Chondrocyte (in vitro differentiated cells): ENCODE measurements around the gene GPR158. TPM values are rescaled to one million over a fixed set of nuclear protein-coding genes. Genes with fewer than 3 reads are reported as not detected.
"Not testable (repeated sequence)": the region's sequence is repeated elsewhere in the genome, so short reads cannot be mapped to it uniquely, and the experiment has no call there.

Experiments used
- DNase-seq: peaks from one replicate; pipeline ENCODE4 v3.0.0; 2021; ENCODE audit warnings: mixed read lengths, low spot score
- H3K27ac Mint-ChIP-seq: one replicate; pipeline ENCODE4 v1.8.0; 2021; ENCODE audit warnings: mild to moderate bottlenecking, moderate library complexity, mixed read lengths; ENCODE audit not compliant: unreplicated experiment
- H3K27me3 Mint-ChIP-seq: 2 replicates; pipeline ENCODE4 v1.8.0; 2021; ENCODE audit warnings: low read depth, mixed read lengths
- H3K36me3 Mint-ChIP-seq: 2 replicates; pipeline ENCODE4 v1.8.0; 2021; ENCODE audit warnings: low read depth, mixed read lengths
- H3K4me1 Mint-ChIP-seq: 2 replicates; pipeline ENCODE4 v1.8.0; 2021; ENCODE audit warnings: low read depth, mild to moderate bottlenecking, mixed read lengths
- H3K4me3 Mint-ChIP-seq: one replicate; pipeline ENCODE4 v1.8.0; 2021; ENCODE audit warnings: mild to moderate bottlenecking, moderate library complexity, mixed read lengths; ENCODE audit not compliant: unreplicated experiment
- H3K9me3 Mint-ChIP-seq: 2 replicates; pipeline ENCODE4 v1.8.0; 2021; ENCODE audit warnings: low read depth, mixed read lengths
- total RNA-seq: library from RNA; stranded (reverse); gene quantifications from 3 replicates; pipeline ENCODE4 v1.2.1, GENCODE V29; 2021
- TF ChIP-seq, protein P1 (sequence below): fragments of 200-600 bp; sonication (generic); IDR thresholded peaks from 2 replicates; pipeline ENCODE4 v1.5.0; 2021; ENCODE audit warnings: antibody characterized with exemption, mild to moderate bottlenecking, moderate library complexity

Gene GPR158
- total RNA-seq, 1 donor from 2014 or later: 0.10 TPM

DNA sequence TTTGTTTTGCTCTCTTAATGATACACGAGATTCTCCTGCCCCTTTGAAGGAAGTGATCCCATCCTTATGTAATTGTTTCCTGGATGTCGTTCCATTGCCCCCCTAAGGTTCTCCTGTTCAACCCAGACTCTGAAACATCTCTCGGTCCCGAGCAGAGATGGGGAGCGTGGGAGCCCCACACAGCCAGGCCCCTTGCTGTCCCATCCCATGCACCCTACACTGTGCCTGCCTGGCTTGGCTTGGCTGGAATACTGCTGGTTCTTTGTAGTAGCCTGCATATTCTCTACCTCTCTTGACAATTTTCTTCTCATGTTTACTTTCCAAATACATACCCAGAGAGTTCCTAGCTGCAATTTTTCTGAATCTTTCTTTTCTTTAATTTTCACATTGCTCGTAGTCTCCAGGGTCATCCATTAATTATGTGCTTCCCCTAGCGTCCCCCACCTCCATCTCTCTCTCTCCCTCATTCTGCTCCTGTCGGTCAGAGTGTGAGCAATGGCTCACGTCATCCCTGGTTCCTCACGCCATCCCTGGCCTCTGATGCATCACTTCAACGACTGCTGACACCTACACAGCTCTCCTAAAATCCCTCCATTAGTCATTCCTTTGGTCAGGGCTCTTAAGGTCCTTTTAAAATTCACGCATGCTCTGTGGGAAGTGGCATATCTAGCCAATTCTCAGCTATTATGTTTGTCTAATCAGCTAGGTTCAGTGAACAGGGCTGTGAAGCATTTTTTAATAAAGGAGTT is 32.5 kb upstream of the GPR158 start:
- Mint-ChIP-seq H3K4me3 (no peak overlapping the region), H3K27me3 (no peaks in the 10 kb centered on the region), H3K4me1 (no peaks in the 10 kb centered on the region), H3K9me3 (peaks cover 5% of the 10 kb centered on the region), H3K27ac (no peak overlapping the region), H3K36me3 (no peaks in the 10 kb centered on the region)
- DNase-seq: no peak
- TF ChIP-seq, protein P1, sequence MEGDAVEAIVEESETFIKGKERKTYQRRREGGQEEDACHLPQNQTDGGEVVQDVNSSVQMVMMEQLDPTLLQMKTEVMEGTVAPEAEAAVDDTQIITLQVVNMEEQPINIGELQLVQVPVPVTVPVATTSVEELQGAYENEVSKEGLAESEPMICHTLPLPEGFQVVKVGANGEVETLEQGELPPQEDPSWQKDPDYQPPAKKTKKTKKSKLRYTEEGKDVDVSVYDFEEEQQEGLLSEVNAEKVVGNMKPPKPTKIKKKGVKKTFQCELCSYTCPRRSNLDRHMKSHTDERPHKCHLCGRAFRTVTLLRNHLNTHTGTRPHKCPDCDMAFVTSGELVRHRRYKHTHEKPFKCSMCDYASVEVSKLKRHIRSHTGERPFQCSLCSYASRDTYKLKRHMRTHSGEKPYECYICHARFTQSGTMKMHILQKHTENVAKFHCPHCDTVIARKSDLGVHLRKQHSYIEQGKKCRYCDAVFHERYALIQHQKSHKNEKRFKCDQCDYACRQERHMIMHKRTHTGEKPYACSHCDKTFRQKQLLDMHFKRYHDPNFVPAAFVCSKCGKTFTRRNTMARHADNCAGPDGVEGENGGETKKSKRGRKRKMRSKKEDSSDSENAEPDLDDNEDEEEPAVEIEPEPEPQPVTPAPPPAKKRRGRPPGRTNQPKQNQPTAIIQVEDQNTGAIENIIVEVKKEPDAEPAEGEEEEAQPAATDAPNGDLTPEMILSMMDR: no peak

DNA sequence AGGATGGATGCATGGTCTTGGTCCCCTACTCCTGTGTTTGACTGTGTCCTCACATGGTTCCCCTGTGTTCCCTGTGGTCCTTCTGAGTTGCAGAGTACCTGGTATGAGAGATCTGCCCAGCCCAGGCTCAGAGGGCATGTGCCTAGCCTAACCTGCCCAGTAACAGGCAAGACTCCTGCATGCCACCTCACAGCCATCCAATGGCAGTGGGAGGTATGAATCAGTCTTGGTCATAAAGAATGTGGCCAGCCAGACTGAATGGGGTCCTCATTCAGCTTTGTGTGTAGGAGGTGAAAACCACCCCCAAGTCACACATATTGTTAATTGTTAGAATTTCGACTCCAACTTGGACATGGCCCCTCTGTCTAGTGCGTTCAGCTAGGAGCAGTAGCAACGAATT is 17.2 kb upstream of the GPR158 start:
- H3K36me3 Mint-ChIP-seq: no peaks in the 10 kb centered on the region
- no peak for DNase-seq
- H3K4me3 Mint-ChIP-seq: no peak overlapping the region
- H3K4me1 Mint-ChIP-seq: no peaks in the 10 kb centered on the region
- TF ChIP-seq, protein P1: no peak
- H3K27ac Mint-ChIP-seq: no peak overlapping the region
- H3K9me3 Mint-ChIP-seq: peaks cover 7% of the 10 kb centered on the region
- H3K27me3 Mint-ChIP-seq: peaks cover 5% of the 10 kb centered on the region

DNA sequence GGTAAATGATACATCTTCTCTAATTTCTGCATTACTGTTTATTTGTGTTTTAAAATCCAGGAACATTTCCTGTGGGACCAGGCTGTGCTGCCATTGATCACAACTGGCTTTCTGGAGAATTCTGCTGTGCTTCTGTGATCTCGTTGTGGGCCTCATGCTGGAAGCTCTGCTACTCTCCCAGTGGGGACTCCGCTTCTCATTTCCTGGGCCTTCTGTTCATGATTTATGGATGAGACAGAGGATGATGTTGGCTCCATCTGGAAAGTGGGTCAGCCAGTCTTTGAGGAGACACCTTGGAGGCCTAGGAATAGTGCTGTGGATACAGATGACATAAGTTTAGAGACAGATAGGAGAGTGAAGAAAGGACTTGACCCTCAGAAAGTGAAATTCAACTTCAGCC is 15.2 kb upstream of the GPR158 start:
- DNase-seq: no peak
- Mint-ChIP-seq H3K9me3 (peaks cover 7% of the 10 kb centered on the region), H3K4me1 (no peaks in the 10 kb centered on the region), H3K27me3 (no peaks in the 10 kb centered on the region), H3K36me3 (no peaks in the 10 kb centered on the region), H3K4me3 (no peak overlapping the region), H3K27ac (no peak overlapping the region)
- TF ChIP-seq, protein P1: no peak

DNA sequence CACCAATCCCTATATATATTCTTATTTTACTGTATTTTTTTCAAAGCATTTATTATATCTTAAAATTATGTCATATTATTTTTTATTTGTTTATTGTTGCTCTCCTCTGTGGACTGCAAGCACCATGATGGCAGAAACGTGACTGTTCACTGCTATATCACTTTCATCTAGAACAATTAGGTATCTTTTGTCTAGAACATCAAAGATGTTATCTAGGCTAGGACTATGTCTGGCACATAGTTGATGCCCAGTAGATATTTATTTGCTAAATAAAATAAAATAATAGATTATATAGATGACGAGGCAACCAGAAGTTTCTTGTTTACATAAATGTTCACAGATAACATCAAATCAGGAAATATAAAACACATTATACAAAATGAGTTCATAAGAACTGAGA is 12.4 kb upstream of the GPR158 start:
- Mint-ChIP-seq H3K4me3 (no peak overlapping the region), H3K27ac (no peak overlapping the region), H3K36me3 (no peaks in the 10 kb centered on the region), H3K4me1 (no peaks in the 10 kb centered on the region), H3K9me3 (peaks cover 7% of the 10 kb centered on the region), H3K27me3 (peaks cover 8% of the 10 kb centered on the region)
- TF ChIP-seq, protein P1: no peak
- no peak for DNase-seq

DNA sequence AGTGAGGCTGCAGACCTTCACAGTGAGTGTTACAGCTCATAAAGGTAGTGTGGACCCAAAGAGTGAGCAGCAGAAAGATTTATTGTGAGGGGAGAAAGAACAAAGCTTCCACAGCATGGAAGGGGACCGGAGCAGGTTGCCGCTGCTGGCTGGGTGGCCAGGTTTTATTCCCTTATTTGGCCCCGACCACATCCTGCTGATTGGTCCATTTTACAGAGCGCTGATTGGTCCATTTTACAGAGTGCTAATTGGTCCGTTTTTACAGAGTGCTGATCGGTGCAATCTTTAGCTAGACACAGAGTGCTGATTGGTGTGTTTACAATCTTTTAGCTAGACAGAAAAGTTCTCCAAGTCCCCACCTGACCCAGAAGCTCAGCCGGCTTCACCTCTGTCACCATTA is 11.3 kb upstream of the GPR158 start:
- not testable (repeated sequence) for H3K27me3 Mint-ChIP-seq, DNase-seq, H3K9me3 Mint-ChIP-seq, H3K36me3 Mint-ChIP-seq, H3K27ac Mint-ChIP-seq, H3K4me3 Mint-ChIP-seq, H3K4me1 Mint-ChIP-seq

DNA sequence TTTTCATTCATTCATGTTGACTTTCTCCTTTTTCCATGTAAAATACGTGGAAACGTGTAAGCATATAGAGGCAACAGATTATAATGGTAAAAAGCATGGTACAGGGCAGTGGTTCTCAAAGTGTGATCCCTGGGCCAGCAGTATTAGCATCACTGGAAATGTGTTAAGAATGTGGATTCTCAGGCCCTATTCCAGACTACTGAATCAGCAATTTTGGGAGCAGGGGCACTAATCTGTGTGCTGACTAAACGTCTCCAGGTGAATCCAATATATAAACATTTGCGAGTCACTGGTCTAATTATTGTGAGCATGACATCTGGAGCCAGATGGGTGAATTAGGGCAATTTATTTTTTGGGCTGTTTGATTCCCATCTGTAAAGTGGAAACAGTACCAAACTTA is 5.1 kb upstream of the GPR158 start:
- Mint-ChIP-seq H3K36me3 (no peaks in the 10 kb centered on the region), H3K4me3 (no peak overlapping the region), H3K27me3 (peaks cover 27% of the 10 kb centered on the region), H3K27ac (no peak overlapping the region), H3K4me1 (peaks cover 4% of the 10 kb centered on the region), H3K9me3 (peaks cover 8% of the 10 kb centered on the region)
- no peak for DNase-seq
- TF ChIP-seq, protein P1: no peak
